HepG2 (cell line): ENCODE data around the gene DERL2. TPM values are rescaled to one million over a fixed set of nuclear protein-coding genes. Genes with fewer than 3 reads are reported as not detected.

Source experiments
- ATAD3A ChIP-seq: sonication (generic); formaldehyde crosslinking; IDR thresholded peaks from 2 replicates; pipeline ENCODE4 v1.4.0; 2020; ENCODE audit warnings: missing genetic modification reagents
- CERS6 ChIP-seq: sonication (generic); formaldehyde crosslinking; IDR thresholded peaks from 2 replicates; pipeline ENCODE4 v1.5.0; 2020; ENCODE audit warnings: missing genetic modification reagents
- ESRRA ChIP-seq: sonication (generic); formaldehyde crosslinking; IDR thresholded peaks from 2 replicates; pipeline ENCODE4 v1.5.1; 2020; ENCODE audit warnings: mild to moderate bottlenecking, low read depth, missing genetic modification reagents
- GPBP1L1 ChIP-seq: sonication (generic); formaldehyde crosslinking; IDR thresholded peaks from 2 replicates; pipeline ENCODE4 v1.5.0; 2020; ENCODE audit warnings: mild to moderate bottlenecking, missing genetic modification reagents
- IRX3 ChIP-seq: sonication (generic); formaldehyde crosslinking; IDR thresholded peaks from 2 replicates; pipeline ENCODE4 v1.8.1; 2023; ENCODE audit warnings: mild to moderate bottlenecking, low read depth, missing genetic modification reagents, borderline replicate concordance
- TOPORS ChIP-seq: sonication (generic); formaldehyde crosslinking; IDR thresholded peaks from 2 replicates; pipeline ENCODE4 v1.8.0; 2023; ENCODE audit warnings: mild to moderate bottlenecking, missing genetic modification reagents
- ZC3H4 ChIP-seq: sonication (generic); formaldehyde crosslinking; IDR thresholded peaks from 2 replicates; pipeline ENCODE4 v1.4.0; 2020; ENCODE audit warnings: missing genetic modification reagents, borderline replicate concordance
- ZNF362 ChIP-seq: sonication (generic); formaldehyde crosslinking; IDR thresholded peaks from 2 replicates; pipeline ENCODE4 v1.4.0; 2020; ENCODE audit warnings: missing genetic modification reagents, mild to moderate bottlenecking, borderline replicate concordance
- ZNF777 ChIP-seq: sonication (generic); formaldehyde crosslinking; IDR thresholded peaks from 2 replicates; pipeline ENCODE4 v1.4.0; 2020; ENCODE audit warnings: missing genetic modification reagents
- polyA plus RNA-seq, 8 experiments: library from polyadenylated mRNA; depleted of rRNA in 3 of 8; stranded (reverse) in 7 of 8; unstranded in 1 of 8; fragments of >200 nt; fragmentation: Illumina TruSeq in 4 of 8; extraction: Trizol in 4 of 8; gene quantifications; 2 replicates each; pipeline versions ENCODE4 v1.2.1 to v1.2.3, GENCODE V29; 2011 to 2016; ENCODE audit warnings: low read depth in 4 of 8, missing spikeins in 1 of 8, mixed read lengths in 1 of 8; ENCODE audit not compliant: insufficient read depth in 1 of 8
- total RNA-seq, 5 experiments: library from RNA; depleted of rRNA; stranded (reverse); fragments of >200 nt; fragmentation: Illumina TruSeq; extraction: Trizol; gene quantifications; 2 replicates each; pipeline ENCODE4 v1.2.3, GENCODE V29; 2016; ENCODE audit warnings: low read depth in 1 of 5
- TF ChIP-seq, protein P1 (sequence below): sonication (generic); formaldehyde crosslinking; IDR thresholded peaks from 2 replicates; pipeline ENCODE4 v1.8.0; 2022; ENCODE audit warnings: missing genetic modification reagents, low read depth, mild to moderate bottlenecking, borderline replicate concordance
- TF ChIP-seq, protein P2 (sequence below): sonication (generic); formaldehyde crosslinking; IDR thresholded peaks from 2 replicates; pipeline ENCODE4 v1.5.1; 2020; ENCODE audit warnings: missing genetic modification reagents, mild to moderate bottlenecking, borderline replicate concordance
- TF ChIP-seq, protein P3 (sequence below): sonication (generic); formaldehyde crosslinking; IDR thresholded peaks from 2 replicates; pipeline ENCODE4 v1.5.0; 2020; ENCODE audit warnings: missing genetic modification reagents
- TF ChIP-seq, protein P4 (sequence below): sonication (generic); formaldehyde crosslinking; IDR thresholded peaks from 2 replicates; pipeline ENCODE4 v1.9.0; 2021; ENCODE audit warnings: mild to moderate bottlenecking, missing genetic modification reagents

Gene DERL2
- total and polyA plus RNA-seq, 2 of the 13 experiments (the other 11 are each of a cell fraction or from before 2014, with no cell fraction given): 59.3 to 65.2 TPM

- TF ChIP-seq, protein P1, sequence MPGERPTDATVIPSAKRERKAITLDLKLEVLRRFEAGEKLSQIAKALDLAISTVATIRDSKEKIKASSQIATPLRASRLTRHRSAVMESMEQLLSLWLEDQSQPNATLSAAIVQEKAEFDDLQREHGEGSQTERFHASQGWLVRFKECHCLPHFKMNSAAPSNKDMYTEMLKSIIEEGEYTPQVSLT: no peak
- TF ChIP-seq ATAD3A (CRISPR knock-in tag): no peak
- TF ChIP-seq, protein P2, sequence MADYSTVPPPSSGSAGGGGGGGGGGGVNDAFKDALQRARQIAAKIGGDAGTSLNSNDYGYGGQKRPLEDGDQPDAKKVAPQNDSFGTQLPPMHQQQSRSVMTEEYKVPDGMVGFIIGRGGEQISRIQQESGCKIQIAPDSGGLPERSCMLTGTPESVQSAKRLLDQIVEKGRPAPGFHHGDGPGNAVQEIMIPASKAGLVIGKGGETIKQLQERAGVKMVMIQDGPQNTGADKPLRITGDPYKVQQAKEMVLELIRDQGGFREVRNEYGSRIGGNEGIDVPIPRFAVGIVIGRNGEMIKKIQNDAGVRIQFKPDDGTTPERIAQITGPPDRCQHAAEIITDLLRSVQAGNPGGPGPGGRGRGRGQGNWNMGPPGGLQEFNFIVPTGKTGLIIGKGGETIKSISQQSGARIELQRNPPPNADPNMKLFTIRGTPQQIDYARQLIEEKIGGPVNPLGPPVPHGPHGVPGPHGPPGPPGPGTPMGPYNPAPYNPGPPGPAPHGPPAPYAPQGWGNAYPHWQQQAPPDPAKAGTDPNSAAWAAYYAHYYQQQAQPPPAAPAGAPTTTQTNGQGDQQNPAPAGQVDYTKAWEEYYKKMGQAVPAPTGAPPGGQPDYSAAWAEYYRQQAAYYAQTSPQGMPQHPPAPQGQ (CRISPR knock-in tag): no peak
- no peak for TF ChIP-seq GPBP1L1 (CRISPR knock-in tag)
- TF ChIP-seq ZNF777 (CRISPR knock-in tag): peak; percentile 80
- TF ChIP-seq, protein P3, sequence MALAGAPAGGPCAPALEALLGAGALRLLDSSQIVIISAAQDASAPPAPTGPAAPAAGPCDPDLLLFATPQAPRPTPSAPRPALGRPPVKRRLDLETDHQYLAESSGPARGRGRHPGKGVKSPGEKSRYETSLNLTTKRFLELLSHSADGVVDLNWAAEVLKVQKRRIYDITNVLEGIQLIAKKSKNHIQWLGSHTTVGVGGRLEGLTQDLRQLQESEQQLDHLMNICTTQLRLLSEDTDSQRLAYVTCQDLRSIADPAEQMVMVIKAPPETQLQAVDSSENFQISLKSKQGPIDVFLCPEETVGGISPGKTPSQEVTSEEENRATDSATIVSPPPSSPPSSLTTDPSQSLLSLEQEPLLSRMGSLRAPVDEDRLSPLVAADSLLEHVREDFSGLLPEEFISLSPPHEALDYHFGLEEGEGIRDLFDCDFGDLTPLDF: peak; percentile 54; the same call in 1 of the 2 replicates
- 0 out of 2 replicates have a peak, but pooled peaks have one; percentile 46 for TF ChIP-seq CERS6
- TF ChIP-seq TOPORS (CRISPR knock-in tag): 0 out of 2 replicates have a peak, but pooled peaks have one; percentile 90
- TF ChIP-seq ZC3H4 (CRISPR knock-in tag): no peak
- peak; percentile 97 for TF ChIP-seq IRX3
- 0 out of 2 replicates have a peak, but pooled peaks have one; percentile 61 for TF ChIP-seq ESRRA
- TF ChIP-seq, protein P4, sequence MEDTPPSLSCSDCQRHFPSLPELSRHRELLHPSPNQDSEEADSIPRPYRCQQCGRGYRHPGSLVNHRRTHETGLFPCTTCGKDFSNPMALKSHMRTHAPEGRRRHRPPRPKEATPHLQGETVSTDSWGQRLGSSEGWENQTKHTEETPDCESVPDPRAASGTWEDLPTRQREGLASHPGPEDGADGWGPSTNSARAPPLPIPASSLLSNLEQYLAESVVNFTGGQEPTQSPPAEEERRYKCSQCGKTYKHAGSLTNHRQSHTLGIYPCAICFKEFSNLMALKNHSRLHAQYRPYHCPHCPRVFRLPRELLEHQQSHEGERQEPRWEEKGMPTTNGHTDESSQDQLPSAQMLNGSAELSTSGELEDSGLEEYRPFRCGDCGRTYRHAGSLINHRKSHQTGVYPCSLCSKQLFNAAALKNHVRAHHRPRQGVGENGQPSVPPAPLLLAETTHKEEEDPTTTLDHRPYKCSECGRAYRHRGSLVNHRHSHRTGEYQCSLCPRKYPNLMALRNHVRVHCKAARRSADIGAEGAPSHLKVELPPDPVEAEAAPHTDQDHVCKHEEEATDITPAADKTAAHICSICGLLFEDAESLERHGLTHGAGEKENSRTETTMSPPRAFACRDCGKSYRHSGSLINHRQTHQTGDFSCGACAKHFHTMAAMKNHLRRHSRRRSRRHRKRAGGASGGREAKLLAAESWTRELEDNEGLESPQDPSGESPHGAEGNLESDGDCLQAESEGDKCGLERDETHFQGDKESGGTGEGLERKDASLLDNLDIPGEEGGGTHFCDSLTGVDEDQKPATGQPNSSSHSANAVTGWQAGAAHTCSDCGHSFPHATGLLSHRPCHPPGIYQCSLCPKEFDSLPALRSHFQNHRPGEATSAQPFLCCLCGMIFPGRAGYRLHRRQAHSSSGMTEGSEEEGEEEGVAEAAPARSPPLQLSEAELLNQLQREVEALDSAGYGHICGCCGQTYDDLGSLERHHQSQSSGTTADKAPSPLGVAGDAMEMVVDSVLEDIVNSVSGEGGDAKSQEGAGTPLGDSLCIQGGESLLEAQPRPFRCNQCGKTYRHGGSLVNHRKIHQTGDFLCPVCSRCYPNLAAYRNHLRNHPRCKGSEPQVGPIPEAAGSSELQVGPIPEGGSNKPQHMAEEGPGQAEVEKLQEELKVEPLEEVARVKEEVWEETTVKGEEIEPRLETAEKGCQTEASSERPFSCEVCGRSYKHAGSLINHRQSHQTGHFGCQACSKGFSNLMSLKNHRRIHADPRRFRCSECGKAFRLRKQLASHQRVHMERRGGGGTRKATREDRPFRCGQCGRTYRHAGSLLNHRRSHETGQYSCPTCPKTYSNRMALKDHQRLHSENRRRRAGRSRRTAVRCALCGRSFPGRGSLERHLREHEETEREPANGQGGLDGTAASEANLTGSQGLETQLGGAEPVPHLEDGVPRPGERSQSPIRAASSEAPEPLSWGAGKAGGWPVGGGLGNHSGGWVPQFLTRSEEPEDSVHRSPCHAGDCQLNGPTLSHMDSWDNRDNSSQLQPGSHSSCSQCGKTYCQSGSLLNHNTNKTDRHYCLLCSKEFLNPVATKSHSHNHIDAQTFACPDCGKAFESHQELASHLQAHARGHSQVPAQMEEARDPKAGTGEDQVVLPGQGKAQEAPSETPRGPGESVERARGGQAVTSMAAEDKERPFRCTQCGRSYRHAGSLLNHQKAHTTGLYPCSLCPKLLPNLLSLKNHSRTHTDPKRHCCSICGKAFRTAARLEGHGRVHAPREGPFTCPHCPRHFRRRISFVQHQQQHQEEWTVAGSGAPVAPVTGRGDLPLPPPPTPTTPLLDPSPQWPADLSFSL (CRISPR knock-in tag): no peak
- TF ChIP-seq ZNF362 (CRISPR knock-in tag): peak; percentile 42; the same call in 1 of the 2 replicates
Observed at GRCh38 chr17:5438716-5439445, 47.1 kb downstream of the DERL2 start, which contains the start of gene C1QBP (continued).
